Osteocyte (in vitro differentiated cells): Measurements from ENCODE around the gene CILP. TPM values are rescaled to one million over a fixed set of nuclear protein-coding genes. Genes with fewer than 3 reads are reported as not detected.

Source experiments
- DNase-seq: peaks from one replicate; pipeline ENCODE4 v3.0.0; 2021; ENCODE audit warnings: mixed read lengths; ENCODE audit not compliant: unreplicated experiment; ENCODE audit errors: extremely low spot score
- H3K27ac Mint-ChIP-seq: one replicate; pipeline ENCODE4 v1.8.0; 2021; ENCODE audit warnings: mild to moderate bottlenecking, mixed read lengths; ENCODE audit not compliant: unreplicated experiment
- H3K27me3 Mint-ChIP-seq: one replicate; pipeline ENCODE4 v1.8.0; 2021; ENCODE audit warnings: mixed read lengths; ENCODE audit not compliant: unreplicated experiment
- H3K36me3 Mint-ChIP-seq: one replicate; pipeline ENCODE4 v1.8.0; 2021; ENCODE audit warnings: mixed read lengths; ENCODE audit not compliant: unreplicated experiment
- H3K4me1 Mint-ChIP-seq: one replicate; pipeline ENCODE4 v1.8.0; 2021; ENCODE audit warnings: mixed read lengths; ENCODE audit not compliant: unreplicated experiment
- H3K4me3 Mint-ChIP-seq: one replicate; pipeline ENCODE4 v1.8.0; 2021; ENCODE audit warnings: mild to moderate bottlenecking, moderate library complexity, mixed read lengths; ENCODE audit not compliant: unreplicated experiment
- H3K9me3 Mint-ChIP-seq: one replicate; pipeline ENCODE4 v1.8.0; 2021; ENCODE audit warnings: mixed read lengths; ENCODE audit not compliant: unreplicated experiment
- total RNA-seq: library from RNA; stranded (reverse); gene quantifications from 2 replicates; pipeline ENCODE4 v1.2.1, GENCODE V29; 2021
- TF ChIP-seq, protein P1 (sequence below): fragments of 200-600 bp; sonication (generic); IDR thresholded peaks from 2 replicates; pipeline ENCODE4 v1.5.0; 2021; ENCODE audit warnings: antibody characterized with exemption, mild to moderate bottlenecking, moderate library complexity

Gene CILP
- total RNA-seq, 1 donor from 2014 or later: 0.19 TPM

DNA sequence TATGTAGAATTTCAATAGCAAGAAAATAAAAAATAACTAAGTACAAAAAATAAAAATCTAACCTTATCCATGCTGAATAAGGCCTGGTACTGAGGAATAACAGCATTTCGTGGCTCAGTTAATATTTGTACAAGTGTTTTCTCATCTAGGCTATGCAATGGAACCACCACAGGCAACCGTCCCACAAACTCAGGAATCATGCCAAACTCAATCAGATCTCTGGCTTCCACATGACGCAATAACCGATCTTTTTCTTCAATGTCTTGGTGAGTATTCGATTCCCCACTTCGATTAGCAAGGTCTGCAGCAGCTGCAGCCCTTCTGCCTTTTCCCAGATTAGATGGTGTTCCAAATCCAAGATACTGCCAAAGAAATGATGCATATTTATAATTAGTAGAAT is 56.6 kb downstream of the CILP start:
- Mint-ChIP-seq H3K4me1 (no peaks in the 10 kb centered on the region), H3K27ac (no peak overlapping the region), H3K4me3 (no peak overlapping the region), H3K9me3 (no peaks in the 10 kb centered on the region), H3K27me3 (no peaks in the 10 kb centered on the region), H3K36me3 (peaks cover 49% of the 10 kb centered on the region)
- DNase-seq: no peak
- TF ChIP-seq, protein P1, sequence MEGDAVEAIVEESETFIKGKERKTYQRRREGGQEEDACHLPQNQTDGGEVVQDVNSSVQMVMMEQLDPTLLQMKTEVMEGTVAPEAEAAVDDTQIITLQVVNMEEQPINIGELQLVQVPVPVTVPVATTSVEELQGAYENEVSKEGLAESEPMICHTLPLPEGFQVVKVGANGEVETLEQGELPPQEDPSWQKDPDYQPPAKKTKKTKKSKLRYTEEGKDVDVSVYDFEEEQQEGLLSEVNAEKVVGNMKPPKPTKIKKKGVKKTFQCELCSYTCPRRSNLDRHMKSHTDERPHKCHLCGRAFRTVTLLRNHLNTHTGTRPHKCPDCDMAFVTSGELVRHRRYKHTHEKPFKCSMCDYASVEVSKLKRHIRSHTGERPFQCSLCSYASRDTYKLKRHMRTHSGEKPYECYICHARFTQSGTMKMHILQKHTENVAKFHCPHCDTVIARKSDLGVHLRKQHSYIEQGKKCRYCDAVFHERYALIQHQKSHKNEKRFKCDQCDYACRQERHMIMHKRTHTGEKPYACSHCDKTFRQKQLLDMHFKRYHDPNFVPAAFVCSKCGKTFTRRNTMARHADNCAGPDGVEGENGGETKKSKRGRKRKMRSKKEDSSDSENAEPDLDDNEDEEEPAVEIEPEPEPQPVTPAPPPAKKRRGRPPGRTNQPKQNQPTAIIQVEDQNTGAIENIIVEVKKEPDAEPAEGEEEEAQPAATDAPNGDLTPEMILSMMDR: no peak

DNA sequence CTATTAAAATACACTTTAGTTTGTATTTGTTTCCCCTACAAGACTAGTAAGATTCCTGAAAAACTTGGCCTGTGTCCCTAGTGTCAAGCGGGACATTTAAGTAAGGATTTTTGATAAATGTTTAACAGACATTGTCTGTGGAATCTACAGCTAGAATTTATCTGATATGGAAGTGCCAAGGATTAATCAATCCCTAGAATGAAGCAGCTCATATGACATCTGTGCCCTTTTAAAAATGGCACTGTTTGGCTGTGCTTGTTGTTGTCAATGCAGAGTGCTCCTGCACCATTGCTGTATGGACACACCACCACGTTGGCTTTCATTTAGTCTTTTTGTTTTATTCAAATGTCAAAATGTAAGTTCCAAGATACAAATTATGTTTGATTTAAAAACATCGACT is 63.4 kb downstream of the CILP start:
- DNase-seq: no peak
- no peaks in the 10 kb centered on the region for H3K4me1 Mint-ChIP-seq
- H3K27me3 Mint-ChIP-seq: no peaks in the 10 kb centered on the region
- no peak overlapping the region for H3K4me3 Mint-ChIP-seq
- H3K27ac Mint-ChIP-seq: no peak overlapping the region
- TF ChIP-seq, protein P1: no peak
- no peaks in the 10 kb centered on the region for H3K9me3 Mint-ChIP-seq
- peaks cover 25% of the 10 kb centered on the region for H3K36me3 Mint-ChIP-seq

DNA sequence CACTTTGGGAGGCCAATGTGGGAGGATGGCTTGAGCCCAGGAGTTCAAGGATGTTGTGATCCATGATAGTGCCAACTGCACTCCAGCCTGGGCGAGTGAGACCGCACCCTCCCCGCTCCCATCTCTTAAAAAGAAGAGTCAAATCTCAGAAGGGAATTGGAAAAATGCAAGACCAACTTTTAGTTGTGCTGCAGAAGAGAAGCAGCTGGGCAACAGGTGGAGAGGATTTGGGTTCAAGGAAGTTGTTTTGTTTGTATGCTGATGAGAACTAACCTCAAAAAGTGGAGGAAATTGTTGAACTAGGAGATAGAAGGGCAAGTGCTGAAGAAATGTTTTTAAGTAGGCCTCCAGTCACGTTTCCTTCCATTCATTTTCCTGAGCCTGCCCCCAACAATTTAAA is 64.8 kb downstream of the CILP start:
- peaks cover 20% of the 10 kb centered on the region for H3K36me3 Mint-ChIP-seq
- no peak overlapping the region for H3K27ac Mint-ChIP-seq
- TF ChIP-seq, protein P1: no peak
- H3K27me3 Mint-ChIP-seq: no peaks in the 10 kb centered on the region
- no peak for DNase-seq
- H3K4me1 Mint-ChIP-seq: no peaks in the 10 kb centered on the region
- H3K4me3 Mint-ChIP-seq: no peak overlapping the region
- H3K9me3 Mint-ChIP-seq: no peaks in the 10 kb centered on the region

Other genes with a start within 250 kb of the CILP start
- gene SPG21, start 221.6 kb downstream of the CILP start, total RNA-seq: 116 and 120 TPM in 2 replicates
- 16.3 and 16.9 TPM in 2 replicates for gene MTFMT, start 181.8 kb downstream of the CILP start, total RNA-seq
- not detected in 2 replicates for gene SLC51B, start 166.1 kb downstream of the CILP start, total RNA-seq
- 0.73 and 0.78 TPM in 2 replicates for gene RASL12, start 143.5 kb downstream of the CILP start, total RNA-seq
- not detected in 2 replicates for gene KBTBD13, start 134.7 kb downstream of the CILP start, total RNA-seq
- gene UBAP1L, start 96.3 kb downstream of the CILP start, total RNA-seq: 5.1 and 5.4 TPM in 2 replicates
- gene PDCD7, start 77.7 kb downstream of the CILP start, total RNA-seq: 22.3 and 27.1 TPM in 2 replicates
- 62.8 and 64.0 TPM in 2 replicates for gene CLPX, start 26.1 kb downstream of the CILP start, total RNA-seq
- gene PARP16, start 75.4 kb upstream of the CILP start, total RNA-seq: 9.4 and 9.5 TPM in 2 replicates
- gene RNU5A-1, start 84.6 kb upstream of the CILP start, total RNA-seq: not detected in 2 replicates
- gene RNU5B-1, start 93.2 kb upstream of the CILP start, total RNA-seq: 18.5 and 32.7 TPM in 2 replicates
- gene IGDCC3, start 166.5 kb upstream of the CILP start, total RNA-seq: 0.16 and 0.48 TPM in 2 replicates
- 36.4 and 36.8 TPM in 2 replicates for gene IGDCC4, start 211.5 kb upstream of the CILP start, total RNA-seq